Measurements from ENCODE around the gene PAEP.

Gene PAEP

DNA sequence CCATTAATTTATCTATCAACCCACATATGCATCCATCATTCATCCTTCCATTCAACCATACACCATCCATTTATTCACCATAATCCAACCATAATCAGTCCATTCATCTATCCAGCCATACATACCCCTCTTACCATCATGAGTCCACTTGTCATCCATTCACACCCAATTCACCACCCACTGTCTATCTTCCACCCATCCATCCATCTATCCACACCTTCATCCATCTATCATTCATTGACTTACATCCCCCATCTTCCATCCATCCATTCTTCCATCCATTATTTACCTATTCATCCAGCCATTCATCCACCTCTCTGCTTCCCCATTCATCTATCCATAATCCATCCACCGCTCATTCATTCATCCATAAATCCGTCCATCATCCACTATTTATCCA lies 17.8 kb downstream of the PAEP start:
- DNase-seq (ENCODE audit: low read depth, low spot score): no peak

DNA sequence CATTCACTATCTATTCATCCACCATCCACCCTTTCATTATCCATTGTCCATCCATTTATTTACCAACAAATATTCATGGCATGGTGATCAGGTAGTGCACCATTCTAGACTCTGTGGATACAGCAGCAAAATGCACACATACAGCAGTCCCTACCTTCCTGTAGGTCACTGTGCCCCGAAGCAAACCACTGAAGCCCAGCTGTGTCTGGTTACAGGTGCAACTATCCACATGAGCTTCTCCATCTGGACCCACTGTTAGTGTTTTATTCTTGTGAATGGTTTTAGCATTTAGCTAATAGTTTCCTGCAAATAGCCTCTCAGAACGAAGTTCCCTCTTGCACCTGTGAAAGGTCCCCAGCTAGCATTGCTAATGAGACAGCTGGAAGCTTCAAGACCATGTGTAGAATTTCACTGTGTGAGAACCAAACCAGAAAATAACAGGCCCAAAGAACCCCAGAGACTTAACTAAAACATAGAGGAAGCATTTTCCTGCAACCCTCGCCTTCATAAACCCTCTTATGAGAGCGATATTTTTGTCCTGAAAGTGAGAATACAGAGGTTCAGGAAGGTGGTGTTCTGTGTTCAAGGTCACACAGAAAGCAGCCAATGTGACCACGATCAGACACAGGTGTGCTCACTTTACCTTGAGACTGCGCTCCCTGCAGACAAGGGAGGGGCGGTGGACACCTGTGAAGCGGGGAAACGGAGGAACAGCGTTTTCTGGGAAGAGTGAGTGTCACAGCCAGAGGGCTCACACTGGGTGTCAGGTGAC lies 18.5 kb downstream of the PAEP start:
- DNase-seq (ENCODE audit: low read depth, low spot score): no peak

DNA sequence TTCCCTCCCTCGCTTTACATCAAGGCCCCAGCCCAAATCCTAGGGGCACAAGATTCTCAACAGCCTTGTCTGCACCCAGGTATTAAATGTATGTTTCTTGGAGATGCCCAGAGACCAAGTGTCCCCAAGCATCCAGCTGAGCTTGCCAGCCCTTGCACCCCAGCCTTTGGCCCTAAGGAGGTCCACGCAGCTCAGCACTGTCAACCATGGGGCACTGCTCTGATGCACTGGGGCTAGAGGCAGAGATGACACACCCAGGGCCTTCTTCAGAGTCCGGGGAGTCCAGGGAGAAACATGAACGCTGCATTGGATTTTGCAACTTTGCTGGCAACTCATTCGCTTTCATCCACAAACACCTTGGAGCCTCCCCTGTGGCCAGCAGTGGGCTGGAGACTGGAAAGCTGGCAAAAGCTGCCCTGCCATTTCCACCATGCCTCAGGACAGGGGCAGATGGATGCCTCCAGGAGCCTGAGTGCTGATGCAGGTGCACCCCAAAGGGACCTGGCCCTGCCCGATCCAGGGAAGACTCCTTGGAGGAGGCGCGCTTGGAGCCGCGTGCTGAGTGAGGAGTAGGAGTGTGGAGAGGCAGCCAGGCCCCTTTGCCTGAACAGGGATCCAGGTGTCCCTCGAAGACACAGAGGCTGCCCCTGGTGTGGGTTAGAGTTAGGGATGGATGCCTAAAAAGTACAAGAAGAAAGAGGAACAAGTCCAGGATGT lies 19.3 kb downstream of the PAEP start:
- no peak for DNase-seq (ENCODE audit: low read depth, low spot score)

DNA sequence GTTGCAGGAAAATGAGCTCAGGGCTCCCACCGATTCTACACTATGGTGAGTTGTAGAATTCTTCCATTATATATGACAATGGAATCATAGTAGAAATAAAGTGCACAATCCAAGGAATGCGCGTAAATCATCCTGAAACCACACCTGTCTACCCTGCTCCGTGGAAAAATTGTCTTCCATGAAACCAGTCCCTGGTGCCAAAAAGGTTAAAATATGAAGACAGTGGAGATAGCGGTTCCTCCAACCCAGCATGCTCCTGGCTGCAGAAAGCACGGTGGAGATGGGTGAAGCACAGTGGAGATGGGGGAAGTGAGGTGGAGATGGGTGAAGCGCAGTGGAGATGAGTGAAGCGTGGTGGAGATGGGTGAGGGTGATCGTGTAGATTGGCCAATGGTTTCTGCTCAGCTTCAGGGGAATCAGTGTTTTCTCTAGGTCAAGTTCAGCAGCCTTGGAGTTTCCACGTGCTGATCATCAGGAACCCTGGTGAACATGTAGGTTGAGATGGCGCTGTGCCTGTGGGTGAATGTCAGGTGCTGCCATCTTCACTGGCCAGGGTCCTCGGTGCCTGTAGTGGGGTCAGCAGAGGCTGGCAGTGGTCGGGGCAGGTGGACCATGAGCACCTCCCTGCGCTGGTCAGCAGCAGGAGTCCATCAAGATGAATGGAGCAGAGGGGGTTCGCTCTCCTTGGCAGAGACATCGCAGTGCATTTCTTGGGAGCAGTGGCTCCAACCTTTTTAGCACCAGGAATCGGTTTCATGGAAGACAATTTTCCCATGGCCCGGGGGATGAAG lies 20.3 kb downstream of the PAEP start:
- DNase-seq (ENCODE audit: low read depth, low spot score): no peak

DNA sequence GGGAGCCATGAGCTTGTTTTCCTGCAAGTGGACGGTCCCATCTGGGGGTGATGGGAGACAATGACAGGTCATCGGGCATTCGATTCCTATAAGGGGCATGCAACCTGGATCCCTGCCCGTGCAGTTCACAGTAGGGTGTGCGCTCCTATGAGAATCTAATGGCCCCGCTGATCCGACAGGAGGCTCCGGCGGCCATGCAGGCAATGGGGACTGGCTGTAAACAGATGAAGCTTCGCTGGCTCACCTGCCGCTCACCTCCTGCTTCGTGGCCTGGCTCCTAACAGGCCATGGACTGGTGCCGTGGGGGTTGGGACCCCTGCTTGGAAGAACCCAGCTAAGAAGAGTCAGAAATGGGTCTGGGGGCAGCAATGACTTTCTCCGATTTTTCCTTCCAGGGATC lies 21.0 kb downstream of the PAEP start:
- no peak for DNase-seq (ENCODE audit: low read depth, low spot score)

DNA sequence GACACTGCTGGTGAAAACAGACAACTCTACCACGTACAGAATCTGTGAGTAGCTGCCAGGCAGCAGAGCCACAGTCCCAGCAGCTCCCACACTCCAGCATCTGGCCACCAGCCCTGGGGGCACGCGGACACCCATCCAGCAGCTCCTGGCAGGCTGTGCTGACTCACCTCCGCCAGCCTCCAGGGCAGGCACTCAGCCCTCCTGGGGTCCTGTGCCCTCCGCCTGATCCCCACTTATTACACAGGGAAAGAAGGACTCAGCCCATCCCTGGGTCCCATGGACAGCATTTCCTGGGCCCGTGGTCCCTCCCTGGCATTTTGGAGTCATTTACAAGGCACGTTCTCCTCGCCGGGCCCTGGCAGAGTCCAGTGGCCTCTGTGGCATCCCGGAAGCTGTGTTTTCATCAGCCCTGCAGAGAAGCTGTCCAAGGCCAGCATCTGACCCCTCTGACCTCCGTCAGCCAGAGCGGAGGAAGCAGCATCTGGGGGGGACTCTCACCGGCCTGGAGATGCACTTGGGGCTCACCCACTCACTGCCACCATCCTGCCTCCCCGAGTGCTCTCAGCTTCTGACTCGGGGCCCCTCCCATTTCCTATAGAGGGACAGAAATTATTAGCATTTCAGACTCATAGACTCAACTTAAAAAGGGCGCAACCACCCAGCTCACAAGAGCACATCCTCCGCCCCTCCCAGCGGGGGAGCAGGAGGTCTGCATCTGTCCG lies 21.6 kb downstream of the PAEP start:
- no peak for DNase-seq (ENCODE audit: low read depth, low spot score)

DNA sequence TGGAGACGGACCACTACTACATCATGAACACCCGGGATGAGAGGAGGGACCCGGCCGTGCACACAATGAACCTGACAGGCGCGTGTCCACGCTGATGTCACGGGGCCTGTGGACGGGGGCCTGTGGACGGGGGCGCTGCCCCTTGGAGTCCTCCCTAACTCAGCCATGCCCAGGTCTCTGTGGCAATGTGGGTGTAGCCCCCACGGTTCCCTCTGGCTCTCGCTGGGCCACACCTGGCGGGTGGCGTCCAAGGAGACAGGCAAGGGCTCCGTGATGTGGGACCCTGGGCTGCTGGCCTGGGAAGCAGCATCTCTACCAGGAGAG lies 22.1 kb downstream of the PAEP start:
- no peak for DNase-seq (ENCODE audit: low read depth, low spot score)

DNA sequence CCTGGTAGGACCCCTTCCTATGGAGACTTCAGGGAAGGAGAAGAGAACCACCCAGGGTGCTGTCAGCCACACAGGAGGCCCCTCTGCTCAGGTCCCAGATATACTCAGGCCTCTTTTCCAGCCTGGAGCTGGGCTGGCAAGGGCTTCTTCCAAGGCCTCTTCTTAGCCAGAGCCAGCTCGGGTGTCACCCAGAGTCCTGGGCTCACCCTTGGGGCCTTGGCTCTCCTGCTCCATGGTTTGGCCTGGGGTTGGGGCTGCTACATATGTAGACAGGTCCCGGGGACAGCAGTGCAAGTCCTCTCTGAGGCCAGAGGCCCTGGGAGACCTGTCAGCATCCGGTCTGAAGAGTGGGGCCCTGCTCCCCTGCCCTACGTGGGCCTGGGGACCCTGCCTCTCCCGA lies 22.8 kb downstream of the PAEP start:
- DNase-seq (ENCODE audit: low read depth, low spot score): no peak

DNA sequence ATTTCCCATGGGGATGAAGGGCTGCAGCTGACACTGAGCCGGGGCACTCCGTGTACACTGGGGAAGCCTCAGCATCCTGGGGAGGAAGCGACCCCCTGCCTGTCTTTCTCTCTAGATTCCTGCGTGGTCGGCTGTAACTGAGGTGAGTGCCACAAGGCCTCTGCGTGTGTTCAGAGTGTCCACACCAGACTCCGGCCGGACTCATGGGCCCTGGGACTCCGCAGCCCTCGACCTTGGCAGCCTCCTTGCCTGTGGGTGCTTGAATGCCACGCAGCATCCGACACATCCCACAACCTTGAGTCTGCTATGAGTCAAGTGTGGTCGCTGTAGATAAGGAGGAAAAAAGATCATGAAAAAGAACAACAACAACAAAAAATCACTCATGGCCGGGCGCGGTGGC lies 23.4 kb downstream of the PAEP start:
- DNase-seq (ENCODE audit: low read depth, low spot score): no peak

DNA sequence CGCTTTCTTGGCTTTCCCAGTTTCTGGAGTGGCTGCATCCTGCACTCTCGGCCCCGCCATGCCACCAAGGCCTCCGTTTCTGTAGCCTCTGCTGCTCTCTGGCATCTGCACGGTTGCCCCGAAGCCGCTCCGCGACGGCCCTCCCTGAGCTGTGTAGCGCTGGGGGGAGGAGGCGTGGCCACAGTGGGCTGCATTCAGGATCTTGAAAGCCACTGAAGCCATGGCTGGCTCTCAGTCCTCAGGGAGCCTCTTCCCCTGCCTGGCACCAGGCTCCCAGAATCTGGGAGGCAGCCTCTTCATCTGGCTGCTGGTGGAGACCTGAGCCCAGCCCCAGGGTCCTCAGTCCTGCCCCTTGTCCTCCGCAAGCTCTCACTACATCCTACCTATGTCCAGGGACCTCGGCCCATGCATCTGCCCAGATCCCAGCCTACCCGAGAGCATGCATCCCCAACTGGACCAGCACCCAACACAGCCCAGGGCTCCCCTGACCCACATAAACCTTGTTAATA lies 25.1 kb downstream of the PAEP start:
- DNase-seq (ENCODE audit: low read depth, low spot score): no peak

DNA sequence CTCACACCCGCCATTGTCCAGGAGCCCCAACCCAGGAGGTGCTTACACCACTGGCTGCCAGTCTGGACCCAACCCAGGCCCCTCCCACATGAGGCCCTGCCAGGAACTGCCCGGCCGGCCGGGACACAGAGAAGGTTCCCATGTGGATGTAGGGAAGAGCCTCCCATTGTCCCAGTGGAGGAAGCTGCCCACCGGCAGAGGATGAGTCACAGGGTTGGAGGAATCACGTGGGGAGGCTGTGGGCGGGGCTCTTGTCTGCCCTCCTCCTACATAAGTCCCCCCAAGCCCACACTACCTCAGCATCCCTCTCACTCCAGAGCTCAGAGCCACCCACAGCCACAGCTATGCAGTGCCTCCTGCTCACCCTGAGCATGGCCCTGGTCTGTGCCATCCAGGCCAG lies 26.1 kb downstream of the PAEP start:
- no peak for DNase-seq (ENCODE audit: low read depth, low spot score)

DNA sequence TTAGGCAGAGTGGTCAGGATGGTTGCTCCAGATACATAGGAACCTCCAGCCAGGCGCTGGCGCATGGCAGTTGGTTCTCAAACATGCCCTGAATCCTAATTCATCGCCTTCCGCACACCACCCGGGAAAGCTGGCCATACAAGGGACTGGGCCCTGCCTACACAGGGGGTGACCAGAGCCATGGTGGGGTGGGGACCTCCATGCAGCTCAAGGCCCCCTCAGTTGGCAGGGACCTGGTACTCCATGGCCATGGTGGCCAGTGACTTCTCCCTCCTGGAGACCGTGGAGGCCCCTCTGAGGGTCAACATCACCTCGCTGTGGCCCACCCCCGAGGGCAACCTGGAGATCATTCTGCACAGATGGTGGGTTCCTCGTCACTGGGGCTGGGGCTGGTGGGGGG lies 26.8 kb downstream of the PAEP start:
- no peak for DNase-seq (ENCODE audit: low read depth, low spot score)

DNA sequence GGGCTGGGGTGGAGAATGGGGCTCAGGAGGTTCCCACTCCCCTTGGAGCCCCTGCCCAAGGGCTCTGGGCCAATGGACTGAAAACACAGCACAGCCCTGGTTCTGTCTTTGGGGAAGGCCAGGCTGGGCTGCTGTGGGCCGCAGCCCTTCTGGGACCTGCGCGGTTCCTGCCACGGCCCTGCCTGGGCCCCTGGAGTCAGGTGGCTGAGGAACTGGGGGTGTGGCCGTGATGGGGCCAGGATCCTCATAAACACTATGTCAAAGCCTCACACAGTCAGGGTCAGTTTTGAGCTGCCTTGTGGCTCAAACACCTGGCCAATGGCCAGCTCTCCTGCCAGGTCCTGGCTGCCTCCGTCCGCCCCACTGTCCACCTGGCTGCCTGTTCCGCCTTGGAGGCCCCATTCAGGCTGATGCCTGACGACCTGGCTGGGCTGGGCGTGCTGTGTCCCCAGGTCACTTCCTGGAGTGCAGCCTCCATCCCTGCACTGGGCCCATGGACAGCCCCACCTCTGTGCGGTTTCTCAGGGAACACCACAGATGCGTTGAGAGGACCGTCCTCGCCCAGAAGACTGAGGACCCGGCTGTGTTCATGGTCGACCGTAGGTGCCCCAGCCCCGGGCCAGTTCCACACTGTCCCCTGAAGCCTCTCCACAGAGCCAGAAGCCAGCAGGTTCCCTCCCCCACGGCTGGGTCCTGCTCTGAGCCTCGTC lies 27.5 kb downstream of the PAEP start:
- DNase-seq (ENCODE audit: low read depth, low spot score): no peak

DNA sequence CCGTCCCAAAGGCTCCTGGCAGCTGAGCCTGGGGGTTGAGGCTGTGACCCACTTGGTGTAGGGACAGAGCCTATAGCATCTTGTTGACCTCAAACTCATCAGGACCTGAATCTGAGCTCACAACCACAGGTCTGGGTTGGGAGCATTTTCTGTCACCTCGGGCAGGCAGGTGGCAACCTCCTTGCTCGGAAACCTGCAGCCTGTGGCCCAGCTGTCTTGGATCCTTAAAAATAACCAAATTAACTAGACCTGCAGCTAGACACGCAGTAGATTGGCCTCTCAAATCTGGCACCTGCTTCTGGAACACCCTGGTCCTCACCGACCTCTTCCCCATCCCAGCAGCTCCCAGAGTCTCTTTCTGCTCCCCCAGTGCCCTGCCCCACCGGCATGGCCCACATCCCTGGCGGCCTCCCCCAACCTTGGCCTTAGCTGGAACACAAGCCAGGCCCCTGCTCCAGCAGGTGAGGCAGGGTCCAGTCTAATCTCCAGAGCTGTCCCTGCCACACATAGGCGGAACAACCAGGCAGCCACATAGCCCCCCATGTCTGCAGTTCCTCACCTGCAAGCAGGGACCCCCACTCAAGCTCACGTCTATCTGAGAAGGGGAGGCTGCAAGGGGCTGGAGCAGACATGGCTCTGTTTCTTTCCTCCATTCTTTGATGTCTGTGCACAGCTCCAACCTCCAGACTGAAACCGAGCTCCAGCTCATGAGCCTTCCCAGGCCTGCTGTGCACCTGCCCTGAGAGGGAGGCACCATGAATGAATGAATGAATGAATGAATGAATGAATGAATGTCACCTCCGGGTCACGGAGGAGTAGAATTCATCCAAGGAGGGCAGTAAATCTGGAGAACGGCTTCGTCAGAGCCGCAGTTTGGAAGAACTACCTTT lies 28.3 kb downstream of the PAEP start:
- DNase-seq (ENCODE audit: low read depth, low spot score): no peak

DNA sequence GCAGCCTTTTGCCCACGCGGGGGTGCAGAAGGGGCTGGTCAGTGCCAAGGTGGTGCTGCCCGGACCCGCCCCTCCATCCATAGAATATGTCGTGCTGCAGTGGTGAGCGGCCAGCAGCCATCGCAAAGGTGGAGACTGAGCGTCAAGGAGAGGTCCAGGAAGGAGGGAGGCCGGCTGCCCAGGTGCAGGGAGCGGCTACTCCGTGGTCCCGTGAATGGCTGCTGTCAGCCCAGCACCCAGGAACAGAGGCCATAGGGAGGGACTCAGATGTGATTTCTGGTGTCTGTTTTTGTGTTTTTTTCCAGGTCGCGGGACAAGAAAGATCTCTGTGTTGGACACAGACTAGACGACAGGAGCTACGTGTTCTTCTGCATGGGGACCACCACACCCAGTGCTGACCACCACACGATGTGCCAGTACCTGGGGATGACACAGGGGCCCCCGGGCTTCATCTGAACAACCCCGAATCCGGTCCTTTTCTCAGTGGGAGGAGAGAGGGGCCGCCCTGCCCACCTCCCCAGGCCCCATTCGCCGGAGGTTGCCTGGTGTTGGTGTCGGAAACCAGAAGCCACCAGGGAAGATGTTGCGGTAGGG lies 29.0 kb downstream of the PAEP start:
- DNase-seq (ENCODE audit: low read depth, low spot score): no peak

DNA sequence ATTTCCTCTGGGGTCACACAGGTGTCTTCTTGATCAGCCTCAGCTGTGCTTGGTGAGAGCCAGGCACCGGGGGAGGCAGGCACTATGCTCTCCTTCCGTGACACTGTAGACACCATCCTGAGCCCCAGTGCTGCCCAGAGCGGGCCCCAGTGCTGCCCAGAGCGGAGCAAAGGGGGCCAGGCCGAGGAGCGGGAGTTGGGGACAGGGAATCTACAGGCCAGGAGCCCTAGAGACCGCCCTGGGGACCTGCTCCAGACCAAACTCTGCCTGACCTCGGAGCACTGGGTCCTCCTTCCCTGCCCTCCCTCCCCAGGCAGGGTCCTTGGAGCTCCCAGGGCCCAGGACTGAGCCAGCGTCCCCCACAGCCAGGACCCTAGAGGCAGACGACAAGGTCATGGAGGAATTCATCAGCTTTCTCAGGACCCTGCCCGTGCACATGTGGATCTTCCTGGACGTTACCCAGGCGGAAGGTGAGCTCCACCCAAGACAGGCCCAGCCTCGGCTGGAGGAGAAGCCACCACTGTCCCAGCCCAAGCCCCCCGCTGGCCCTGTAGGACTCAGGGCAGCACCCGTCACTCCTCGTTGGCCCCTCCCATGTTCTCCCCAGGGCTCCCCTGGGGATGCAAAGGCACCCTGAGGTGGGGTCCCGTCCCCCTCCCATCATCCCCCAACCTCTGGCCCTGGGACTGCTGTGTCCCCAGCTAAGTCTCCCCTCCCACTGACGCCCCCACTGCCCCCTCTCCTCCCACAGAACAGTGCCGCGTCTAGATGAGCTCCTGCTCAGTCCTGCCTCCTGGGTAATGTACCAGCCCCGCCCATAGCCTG lies 30.2 kb downstream of the PAEP start:
- no peak for DNase-seq (ENCODE audit: low read depth, low spot score)

DNA sequence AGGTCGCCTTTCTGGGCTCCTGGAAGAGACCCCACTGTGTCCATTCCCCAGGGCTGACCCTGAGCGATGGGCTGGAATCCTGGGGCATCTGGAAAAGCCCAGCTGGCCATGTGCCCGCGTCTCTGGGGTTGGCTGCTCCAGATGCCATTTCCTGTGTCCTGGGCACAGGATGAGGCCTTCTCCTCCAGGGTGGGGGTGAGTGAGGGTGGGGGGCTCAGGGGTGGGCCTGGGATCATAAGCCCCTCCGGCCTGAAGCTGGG lies 30.7 kb downstream of the PAEP start:
- DNase-seq (ENCODE audit: low read depth, low spot score): no peak

DNA sequence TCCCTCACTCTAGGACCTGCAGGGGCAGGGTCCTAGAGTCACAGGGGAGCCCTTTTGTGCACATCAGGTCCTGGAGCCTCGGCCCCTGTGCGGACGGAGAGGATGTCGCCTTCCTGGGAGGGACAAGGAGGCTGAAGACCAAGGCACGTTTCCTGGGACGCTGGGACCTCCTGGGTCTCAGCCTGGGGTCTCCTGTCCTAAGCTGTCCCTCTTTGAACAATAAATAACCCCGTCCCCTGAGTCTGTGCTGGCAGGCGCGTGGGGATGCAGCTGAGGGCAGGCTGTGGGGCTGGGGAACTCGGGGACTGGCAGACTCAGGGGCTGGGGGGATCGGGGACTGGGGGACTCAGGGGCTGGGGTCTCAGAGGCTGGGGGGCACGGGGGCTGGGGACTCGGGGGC lies 31.1 kb downstream of the PAEP start:
- no peak for DNase-seq (ENCODE audit: low read depth, low spot score)

DNA sequence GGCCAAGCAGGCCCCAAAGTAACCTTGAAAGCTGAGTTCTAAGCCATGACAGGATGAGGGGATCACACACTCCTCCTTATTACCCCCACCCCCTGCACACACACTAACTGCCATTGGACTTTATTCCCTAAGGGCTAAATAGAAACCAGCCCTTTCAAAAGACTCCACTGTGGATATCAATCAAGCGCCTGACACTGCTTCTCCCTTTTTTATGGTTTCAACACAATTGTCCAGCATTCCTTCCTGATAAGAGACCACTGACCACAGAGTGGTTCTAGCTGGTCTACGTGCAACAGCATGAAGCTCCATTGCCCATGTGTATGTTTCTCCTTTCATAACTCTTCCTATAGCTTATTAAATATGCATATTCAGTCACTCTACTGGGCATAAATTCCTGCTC lies 34.7 kb downstream of the PAEP start:
- DNase-seq (ENCODE audit: low read depth, low spot score): no peak
